Immature natural killer cell (primary cell): ENCODE measurements around the gene MECP2. TPM values are rescaled to one million over a fixed set of nuclear protein-coding genes. Genes with fewer than 3 reads are reported as not detected.

Experiments used
- DNase-seq, 3 donors: peaks; one replicate each; pipeline ENCODE4 v3.0.0; 2022; ENCODE audit warnings: mixed read lengths in 1 of 3
- H3K27ac Mint-ChIP-seq, 6 donors: one replicate each; pipeline ENCODE4 v1.8.0; 2020; ENCODE audit warnings: mixed read lengths in 6 of 6, mild to moderate bottlenecking in 5 of 6, inconsistent platforms in 4 of 6, moderate library complexity in 3 of 6
- H3K27me3 Mint-ChIP-seq, 3 donors: one replicate each; pipeline ENCODE4 v1.8.0; 2020 to 2021; ENCODE audit warnings: low read depth in 3 of 3, mild to moderate bottlenecking in 3 of 3, mixed read lengths in 3 of 3, moderate library complexity in 3 of 3, inconsistent platforms in 1 of 3
- H3K36me3 Mint-ChIP-seq, 3 donors: one replicate each; pipeline ENCODE4 v1.8.0; 2020; ENCODE audit warnings: mixed read lengths in 3 of 3, inconsistent platforms in 2 of 3, mild to moderate bottlenecking in 2 of 3
- H3K4me1 Mint-ChIP-seq, 2 donors: one replicate each; pipeline ENCODE4 v1.8.0; 2020; ENCODE audit warnings: inconsistent platforms in 2 of 2, mild to moderate bottlenecking in 2 of 2, mixed read lengths in 2 of 2, moderate library complexity in 1 of 2
- H3K4me3 Mint-ChIP-seq, 5 donors: one replicate each; pipeline ENCODE4 v1.8.0; 2020; ENCODE audit warnings: mild to moderate bottlenecking in 5 of 5, mixed read lengths in 5 of 5, inconsistent platforms in 3 of 5, moderate library complexity in 3 of 5
- H3K9me3 Mint-ChIP-seq, 6 donors: one replicate each; pipeline ENCODE4 v1.8.0; 2020; ENCODE audit warnings: mild to moderate bottlenecking in 6 of 6, mixed read lengths in 6 of 6, inconsistent platforms in 4 of 6, moderate library complexity in 3 of 6
- polyA plus RNA-seq, 3 donors: library from polyadenylated mRNA; unstranded; fragments of 300-500 nt; fragmentation: Illumina TruSeq; gene quantifications; one replicate each; pipeline ENCODE4 v1.2.3, GENCODE V29; 2021

Gene MECP2
- polyA plus RNA-seq, 3 donors from 2014 or later: 11.4 to 31.5 (median 18.3) TPM

GRCh38 chrX:154125391-154126040 lies 28.0 kb upstream of the MECP2 start:
- H3K36me3 Mint-ChIP-seq: no peaks in the 10 kb centered on the region
- H3K4me1 Mint-ChIP-seq: peaks cover 38 to 39% of the 10 kb centered on the region in 2 donors
- H3K27ac Mint-ChIP-seq: peak overlapping the region in 4 of 6 donors; percentile 16 to 81 (median 72)
- no peak for DNase-seq
- H3K4me3 Mint-ChIP-seq: peak overlapping the region in 1 of 5 donors; percentile 57
- no peaks in the 10 kb centered on the region for H3K9me3 Mint-ChIP-seq
- H3K27me3 Mint-ChIP-seq: peaks cover 0 to 4% (median 0%) of the 10 kb centered on the region in 3 donors

GRCh38 chrX:154123241-154124219 lies 26.0 kb upstream of the MECP2 start:
- peak; percentile 42 to 58 (median 49) for DNase-seq
- peak overlapping the region; percentile 44 to 88 (median 78) for H3K4me3 Mint-ChIP-seq

GRCh38 chrX:154121961-154122360 lies 24.4 kb upstream of the MECP2 start:
- DNase-seq: no peak
- Mint-ChIP-seq H3K4me3 (no peak overlapping the region), H3K36me3 (no peaks in the 10 kb centered on the region), H3K9me3 (no peaks in the 10 kb centered on the region), H3K27ac (peak overlapping the region in 5 of 6 donors; percentile 34 to 73 (median 46)), H3K27me3 (peaks cover 0 to 3% (median 3%) of the 10 kb centered on the region in 3 donors), H3K4me1 (peaks cover 38 to 39% of the 10 kb centered on the region in 2 donors)

More at GRCh38 chrX:154123241-154124219, 26.0 kb upstream of the MECP2 start:
- no peaks in the 10 kb centered on the region for H3K36me3 Mint-ChIP-seq
- H3K27ac Mint-ChIP-seq: peak overlapping the region; percentile 82 to 93 (median 87)
- H3K27me3 Mint-ChIP-seq: peaks cover 0 to 4% (median 0%) of the 10 kb centered on the region in 3 donors
- H3K9me3 Mint-ChIP-seq: no peaks in the 10 kb centered on the region
- peaks cover 38 to 39% of the 10 kb centered on the region in 2 donors for H3K4me1 Mint-ChIP-seq

- DNase-seq: no peak
- peaks cover 36 to 38% of the 10 kb centered on the region in 2 donors for H3K4me1 Mint-ChIP-seq
- no peak overlapping the region for H3K4me3 Mint-ChIP-seq
- H3K27ac Mint-ChIP-seq: peak overlapping the region in 3 of 6 donors; percentile 21 to 58 (median 39)
- H3K36me3 Mint-ChIP-seq: no peaks in the 10 kb centered on the region
- no peaks in the 10 kb centered on the region for H3K9me3 Mint-ChIP-seq
- peaks cover 0 to 3% (median 3%) of the 10 kb centered on the region in 3 donors for H3K27me3 Mint-ChIP-seq
Measured at GRCh38 chrX:154121207-154121606, 23.7 kb upstream of the MECP2 start.

- no peaks in the 10 kb centered on the region for H3K9me3 Mint-ChIP-seq
- H3K27me3 Mint-ChIP-seq: peaks cover 0 to 6% (median 3%) of the 10 kb centered on the region in 3 donors
- H3K36me3 Mint-ChIP-seq: no peaks in the 10 kb centered on the region
- no peak overlapping the region for H3K4me3 Mint-ChIP-seq
- peak overlapping the region in 3 of 6 donors; percentile 16 to 50 (median 37) for H3K27ac Mint-ChIP-seq
- peaks cover 31 to 38% of the 10 kb centered on the region in 2 donors for H3K4me1 Mint-ChIP-seq
- DNase-seq: no peak
Measured at GRCh38 chrX:154120567-154120966, 23.1 kb upstream of the MECP2 start.

GRCh38 chrX:154117566-154117965 lies 20.0 kb upstream of the MECP2 start:
- H3K9me3 Mint-ChIP-seq: no peaks in the 10 kb centered on the region
- peak overlapping the region in 1 of 6 donors; percentile 36 for H3K27ac Mint-ChIP-seq

GRCh38 chrX:154116426-154117211 lies 19.1 kb upstream of the MECP2 start:
- Mint-ChIP-seq H3K4me3 (no peak overlapping the region), H3K4me1 (peaks cover 2 to 3% of the 10 kb centered on the region in 2 donors), H3K36me3 (no peaks in the 10 kb centered on the region), H3K27me3 (peaks cover 0 to 8% (median 0%) of the 10 kb centered on the region in 3 donors), H3K9me3 (no peaks in the 10 kb centered on the region), H3K27ac (peak overlapping the region in 2 of 6 donors; percentile 21 to 76)
- DNase-seq: no peak

More at GRCh38 chrX:154117566-154117965, 20.0 kb upstream of the MECP2 start:
- DNase-seq: no peak
- Mint-ChIP-seq H3K36me3 (no peaks in the 10 kb centered on the region), H3K4me1 (peaks cover 8 to 12% of the 10 kb centered on the region in 2 donors), H3K27me3 (peaks cover 0 to 8% (median 0%) of the 10 kb centered on the region in 3 donors), H3K4me3 (no peak overlapping the region)

- peaks cover 0 to 10% (median 2%) of the 10 kb centered on the region in 3 donors for H3K27me3 Mint-ChIP-seq
- no peak for DNase-seq
- no peaks in the 10 kb centered on the region for H3K9me3 Mint-ChIP-seq
- no peak overlapping the region for H3K4me3 Mint-ChIP-seq
- no peaks in the 10 kb centered on the region for H3K36me3 Mint-ChIP-seq
- H3K4me1 Mint-ChIP-seq: peaks cover 0 to 2% of the 10 kb centered on the region in 2 donors
- H3K27ac Mint-ChIP-seq: peak overlapping the region in 3 of 6 donors; percentile 17 to 82 (median 55)
Measured at GRCh38 chrX:154115750-154116149, 18.2 kb upstream of the MECP2 start.

GRCh38 chrX:154115071-154115470 lies 17.6 kb upstream of the MECP2 start:
- DNase-seq: peak in 1 of 3 donors; percentile 39
- Mint-ChIP-seq H3K9me3 (no peaks in the 10 kb centered on the region), H3K36me3 (no peaks in the 10 kb centered on the region), H3K27ac (peak overlapping the region in 5 of 6 donors; percentile 44 to 96 (median 57)), H3K27me3 (peaks cover 0 to 10% (median 2%) of the 10 kb centered on the region in 3 donors), H3K4me1 (peaks cover 0 to 2% of the 10 kb centered on the region in 2 donors), H3K4me3 (peak overlapping the region in 2 of 5 donors; percentile 8 to 69)

- Mint-ChIP-seq H3K4me1 (peaks cover 0 to 2% of the 10 kb centered on the region in 2 donors), H3K9me3 (no peaks in the 10 kb centered on the region), H3K27ac (peak overlapping the region in 5 of 6 donors; percentile 44 to 96 (median 57)), H3K36me3 (no peaks in the 10 kb centered on the region), H3K27me3 (peaks cover 0 to 10% (median 2%) of the 10 kb centered on the region in 3 donors), H3K4me3 (peak overlapping the region in 2 of 5 donors; percentile 8 to 69)
- DNase-seq: no peak
Measured at GRCh38 chrX:154114652-154115051, 17.1 kb upstream of the MECP2 start.

- peaks cover 0 to 2% of the 10 kb centered on the region in 2 donors for H3K4me1 Mint-ChIP-seq
- H3K27ac Mint-ChIP-seq: no peak overlapping the region
- no peak overlapping the region for H3K4me3 Mint-ChIP-seq
- H3K27me3 Mint-ChIP-seq: peaks cover 0 to 12% (median 2%) of the 10 kb centered on the region in 3 donors
- DNase-seq: no peak
- no peaks in the 10 kb centered on the region for H3K36me3 Mint-ChIP-seq
- no peaks in the 10 kb centered on the region for H3K9me3 Mint-ChIP-seq
Measured at GRCh38 chrX:154113729-154114128, 16.2 kb upstream of the MECP2 start.

- peak overlapping the region; percentile 87 to 94 (median 92) for H3K27ac Mint-ChIP-seq
- peaks cover 8 to 27% (median 11%) of the 10 kb centered on the region in 3 donors for H3K27me3 Mint-ChIP-seq
- peaks cover 36 to 41% of the 10 kb centered on the region in 2 donors for H3K4me1 Mint-ChIP-seq
- H3K36me3 Mint-ChIP-seq: no peaks in the 10 kb centered on the region
- no peak for DNase-seq
- peak overlapping the region; percentile 81 to 84 (median 82) for H3K4me3 Mint-ChIP-seq
- H3K9me3 Mint-ChIP-seq: peaks cover 0 to 2% (median 0%) of the 10 kb centered on the region in 6 donors
Measured at GRCh38 chrX:154098551-154098950, 1.0 kb upstream of the MECP2 start.
